Measurements from ENCODE around the gene MATN4. TPM values are rescaled to one million over a fixed set of nuclear protein-coding genes. Genes with fewer than 3 reads are reported as not detected.

MATN4 gene
- total RNA-seq, 1 experiment from 2014 or later: not detected

GRCh38 chr20:45290677-45291355 lies 17.3 kb downstream of the MATN4 start:
- DNase-seq (ENCODE audit: low read depth): peak; percentile 77

GRCh38 chr20:45289942-45290676 lies 18.0 kb downstream of the MATN4 start:
- DNase-seq (ENCODE audit: low read depth): no peak

- DNase-seq (ENCODE audit: low read depth): no peak
These were observed 19.2 kb downstream of the MATN4 start for GRCh38 chr20:45288860-45289259.

- DNase-seq (ENCODE audit: low read depth): no peak
These were observed 19.7 kb downstream of the MATN4 start for GRCh38 chr20:45288376-45288775.

- DNase-seq (ENCODE audit: low read depth): no peak
These were observed 24.5 kb downstream of the MATN4 start for GRCh38 chr20:45283551-45284057.

- DNase-seq (ENCODE audit: low read depth): no peak
These were observed 25.2 kb downstream of the MATN4 start for GRCh38 chr20:45282700-45283550.

GRCh38 chr20:45279992-45280391 lies 28.1 kb downstream of the MATN4 start:
- DNase-seq (ENCODE audit: low read depth): no peak

GRCh38 chr20:45275338-45275737 lies 32.8 kb downstream of the MATN4 start:
- no peak for DNase-seq (ENCODE audit: low read depth)

GRCh38 chr20:45269754-45270270 lies 38.3 kb downstream of the MATN4 start:
- DNase-seq (ENCODE audit: low read depth): no peak

- DNase-seq (ENCODE audit: low read depth): no peak
These were observed 39.0 kb downstream of the MATN4 start for GRCh38 chr20:45269056-45269455.

- DNase-seq (ENCODE audit: low read depth): no peak
These were observed 39.6 kb downstream of the MATN4 start for GRCh38 chr20:45268531-45268930.

- no peak for DNase-seq (ENCODE audit: low read depth)
These were observed 41.1 kb downstream of the MATN4 start for GRCh38 chr20:45266977-45267376.

GRCh38 chr20:45263556-45264266 lies 44.4 kb downstream of the MATN4 start:
- DNase-seq (ENCODE audit: low read depth): no peak

- no peak for DNase-seq (ENCODE audit: low read depth)
These were observed 49.4 kb downstream of the MATN4 start for GRCh38 chr20:45258664-45259063.

GRCh38 chr20:45258259-45258658 lies 49.8 kb downstream of the MATN4 start:
- DNase-seq (ENCODE audit: low read depth): no peak

- DNase-seq (ENCODE audit: low read depth): no peak
These were observed 50.4 kb downstream of the MATN4 start for GRCh38 chr20:45257711-45258110.

- no peak for DNase-seq (ENCODE audit: low read depth)
These were observed 50.9 kb downstream of the MATN4 start for GRCh38 chr20:45257161-45257560.

GRCh38 chr20:45254383-45255262 lies 53.5 kb downstream of the MATN4 start, which contains the start of gene SLPI:
SLPI (minus strand) TSS chr20:45254564; CDS start chr20:45254543, 21 bp downstream.
- no peak for DNase-seq (ENCODE audit: low read depth)

- DNase-seq (ENCODE audit: low read depth): no peak
These were observed 54.8 kb downstream of the MATN4 start for GRCh38 chr20:45253261-45253660.

- no peak for DNase-seq (ENCODE audit: low read depth)
These were observed 56.1 kb downstream of the MATN4 start for GRCh38 chr20:45251884-45252560.

All from RPMI7951 (cell line).